GM12878 (cell line): Measurements from ENCODE around the gene GHRH. TPM values are rescaled to one million over a fixed set of nuclear protein-coding genes. Genes with fewer than 3 reads are reported as not detected.

ENCODE experiments used
- ATAC-seq: fragments of 200-7000 bp; cut with Tn5 transposase; 3 replicates; pipeline ENCODE4 v1.9.1; 2020; ENCODE audit warnings: mild to moderate bottlenecking, moderate library complexity
- BruUV-seq: library from RNA; stranded (reverse); fragments of 400-500 nt; replicated peaks from 2 replicates; lab custom pipeline; 2021; lab: Mats Ljungman, UMichigan
- CTCF ChIA-PET: fragments of 300-600 bp; sonication (Branson Sonifier 250); formaldehyde crosslinking; extraction: SDS; loops from one replicate; lab custom pipeline; 2021; ENCODE audit warnings: inconsistent platforms; lab: Yijun Ruan, JAX
- POLR2A ChIA-PET: fragments of 350-600 bp; formaldehyde crosslinking; extraction: SDS; loops from one replicate; lab custom pipeline; 2021; ENCODE audit warnings: inconsistent platforms; lab: Charles Lee
- RAD21 ChIA-PET: fragments of 300-600 bp; sonication (Branson Sonifier 250); formaldehyde crosslinking; loops from one replicate; lab custom pipeline; 2023; ENCODE audit warnings: antibody characterized with exemption; ENCODE audit not compliant: unreplicated experiment; lab: Charles Lee
- SMC1A ChIA-PET: fragments of 300-600 bp; sonication (Branson Sonifier 250); formaldehyde crosslinking; loops from one replicate; lab custom pipeline; 2023; ENCODE audit not compliant: unreplicated experiment, uncharacterized antibody; lab: Charles Lee
- DNase-seq: peaks from one replicate; pipeline ENCODE4 v3.0.0-alpha.2; 2011; ENCODE audit warnings: low read depth, low spot score
- FAIRE-seq: peaks from 3 replicates; lab custom pipeline; 2011; peaks lifted over from hg19 to GRCh38; lab: Jason Lieb, UNC
- H2AFZ ChIP-seq: 2 replicates; pipeline ENCODE4 v1.6.0; 2011; ENCODE audit warnings: low read depth, low read length, control low read depth; ENCODE audit not compliant: control insufficient read depth
- H3K27ac ChIP-seq: 2 replicates; pipeline ENCODE4 v1.5.1; 2011; ENCODE audit warnings: control low read depth; ENCODE audit not compliant: control insufficient read depth, insufficient read depth
- H3K27me3 ChIP-seq, 2 experiments: replicated peaks in 1 of 2; 2 replicates each; pipeline versions ENCODE4 v1.6.0 to v1.6.1; 2011; ENCODE audit warnings: low read length in 1 of 2; ENCODE audit not compliant: control insufficient read depth in 2 of 2, insufficient read depth in 2 of 2
- H3K36me3 ChIP-seq, 2 experiments: 2 replicates each; pipeline ENCODE4 v1.5.1; 2011; ENCODE audit warnings: low read length in 1 of 2; ENCODE audit not compliant: control insufficient read depth in 2 of 2, insufficient read depth in 2 of 2
- H3K4me1 ChIP-seq: 2 replicates; pipeline ENCODE4 v1.6.1; 2011; ENCODE audit warnings: mild to moderate bottlenecking, low read length, moderate library complexity, mixed read lengths; ENCODE audit not compliant: control insufficient read depth, insufficient read depth
- H3K4me2 ChIP-seq: 2 replicates; pipeline ENCODE4 v1.6.0; 2011; ENCODE audit warnings: control low read depth; ENCODE audit not compliant: control insufficient read depth, insufficient read depth
- H3K4me3 ChIP-seq: fragments of 200-600 bp; sonication (generic); 2 replicates; pipeline ENCODE4 v1.5.1; 2016
- H3K79me2 ChIP-seq: 2 replicates; pipeline ENCODE4 v1.6.0; 2011; ENCODE audit warnings: low read length; ENCODE audit not compliant: control insufficient read depth, insufficient read depth
- H3K9ac ChIP-seq: 2 replicates; pipeline ENCODE4 v1.8.0; 2011; ENCODE audit warnings: low read length, control low read depth, mixed read lengths; ENCODE audit not compliant: control insufficient read depth, insufficient read depth
- H3K9me3 ChIP-seq: replicated peaks from 3 replicates; pipeline ENCODE4 v1.5.1; 2011; ENCODE audit warnings: mild to moderate bottlenecking, low read length; ENCODE audit not compliant: control insufficient read depth, insufficient read depth
- H4K20me1 ChIP-seq: 2 replicates; pipeline ENCODE4 v1.6.0; 2011; ENCODE audit not compliant: control insufficient read depth, insufficient read depth
- FOS ChIP-seq: IDR thresholded peaks from 3 replicates; pipeline ENCODE4 v1.6.1; 2011; ENCODE audit warnings: borderline replicate concordance; ENCODE audit not compliant: insufficient read length; ENCODE audit errors: extremely low read depth
- HDAC2 ChIP-seq: fragments of 200-600 bp; sonication (generic); IDR thresholded peaks from 2 replicates; pipeline ENCODE4 v1.6.1; 2017
- IKZF2 ChIP-seq, 2 experiments: fragments of 450-650 bp; IDR thresholded peaks; 2 replicates each; pipeline ENCODE4 v1.6.1; 2017; ENCODE audit warnings: mild to moderate bottlenecking in 2 of 2, moderate library complexity in 2 of 2
- MXI1 ChIP-seq: fragments of 150-350 bp; IDR thresholded peaks from 2 replicates; pipeline ENCODE4 v1.6.1; 2011; ENCODE audit warnings: low read depth, mild to moderate bottlenecking, inconsistent platforms, low read length, improper control_type of control experiment
- POLR2AphosphoS5 ChIP-seq: IDR thresholded peaks from 2 replicates; pipeline ENCODE4 v1.6.1; 2011; ENCODE audit warnings: mild to moderate bottlenecking, low read length, inconsistent platforms
- RAD51 ChIP-seq: fragments of 450-650 bp; IDR thresholded peaks from 2 replicates; pipeline ENCODE4 v1.6.1; 2016; ENCODE audit warnings: moderate library complexity, mild to moderate bottlenecking, inconsistent platforms
- RB1 ChIP-seq: fragments of 450-650 bp; formaldehyde crosslinking; IDR thresholded peaks from 2 replicates; pipeline ENCODE4 v1.6.1; 2017; ENCODE audit warnings: mild to moderate bottlenecking, borderline replicate concordance
- SMARCA5 ChIP-seq: fragments of 450-650 bp; IDR thresholded peaks from 2 replicates; pipeline ENCODE4 v1.6.1; 2017; ENCODE audit warnings: mild to moderate bottlenecking
- SUPT20H ChIP-seq: IDR thresholded peaks from 2 replicates; pipeline ENCODE4 v1.6.1; 2011; ENCODE audit warnings: low read depth, mild to moderate bottlenecking, low read length, moderate library complexity, borderline replicate concordance; ENCODE audit not compliant: control insufficient read depth
- ZNF622 ChIP-seq: fragments of 450-650 bp; IDR thresholded peaks from 2 replicates; pipeline ENCODE4 v1.6.1; 2017; ENCODE audit warnings: mild to moderate bottlenecking, inconsistent platforms
- ZZZ3 ChIP-seq: IDR thresholded peaks from 2 replicates; pipeline ENCODE4 v1.6.1; 2011; ENCODE audit warnings: low read depth; ENCODE audit not compliant: control insufficient read depth, insufficient read length
- WGBS: methylation state at CpG from one replicate; pipeline ENCODE4 v1.1.6; 2016; ENCODE audit warnings: low lambda C conversion rate; ENCODE audit not compliant: insufficient replicate concordance, insufficient coverage; ENCODE audit errors: missing lambda C conversion rate; 5-methylcytosine and 5-hydroxymethylcytosine counted together
- in situ Hi-C: fragments of 300-500 bp; cut with MboI; formaldehyde crosslinking; loops from 9 replicates; pipeline ENCODE4 v1.14.3; 2018; ENCODE audit warnings: mixed read lengths
- intact Hi-C: fragments of 100-400 bp; cut with micrococcal nuclease; formaldehyde crosslinking; loops from one replicate; pipeline ENCODE4 v1.14.2; 2022; ENCODE audit not compliant: unreplicated experiment
- polyA plus RNA-seq, 11 experiments: library from polyadenylated mRNA; depleted of rRNA in 4 of 11; unstranded in 6 of 11; stranded (reverse) in 5 of 11; fragments of >200 nt; fragmentation: Nextera tagmentation in 4 of 11; fragmentation: Illumina TruSeq in 1 of 11; extraction: Ambion mirVana in 4 of 11; extraction: Trizol in 1 of 11; gene quantifications; 1 replicate in 1 of 11; 2 replicates in 10 of 11; pipeline versions ENCODE4 v1.2.1 to v1.2.3, GENCODE V29; 2011 to 2016; ENCODE audit warnings: inconsistent platforms in 2 of 11, missing spikeins in 2 of 11, low read depth in 1 of 11
- total RNA-seq, 4 experiments: library from RNA; depleted of rRNA in 3 of 4; stranded (reverse); fragments of >200 nt in 3 of 4; fragmentation: Illumina TruSeq in 1 of 4; extraction: Trizol in 1 of 4; gene quantifications; 2 replicates each; pipeline versions ENCODE4 v1.2.1 to v1.2.3, GENCODE V29; 2013 to 2021
- TF ChIP-seq, protein P1 (sequence below): IDR thresholded peaks from 2 replicates; pipeline ENCODE4 v1.6.1; 2011; ENCODE audit warnings: borderline replicate concordance, low read depth, mild to moderate bottlenecking, moderate library complexity, mixed read lengths, low read length; ENCODE audit not compliant: insufficient read depth; ENCODE audit errors: extremely low read length
- TF ChIP-seq, protein P2 (sequence below): fragments of 150-350 bp; IDR thresholded peaks from 2 replicates; pipeline ENCODE4 v1.6.1; 2014; ENCODE audit warnings: mild to moderate bottlenecking, low read depth, low read length
- TF ChIP-seq, protein P3 (sequence below): IDR thresholded peaks from 2 replicates; pipeline ENCODE4 v1.6.1; 2011; ENCODE audit warnings: mild to moderate bottlenecking, low read depth, low read length, moderate library complexity; ENCODE audit not compliant: insufficient replicate concordance
- TF ChIP-seq, protein P4 (sequence below): IDR thresholded peaks from 2 replicates; pipeline ENCODE4 v1.6.1; 2012; ENCODE audit warnings: low read depth, low read length, improper control_type of control experiment

GHRH gene
- total and polyA plus RNA-seq, 10 of the 15 experiments (the other 5 are each of a cell fraction or from before 2014, with no cell fraction given): not detected

DNA sequence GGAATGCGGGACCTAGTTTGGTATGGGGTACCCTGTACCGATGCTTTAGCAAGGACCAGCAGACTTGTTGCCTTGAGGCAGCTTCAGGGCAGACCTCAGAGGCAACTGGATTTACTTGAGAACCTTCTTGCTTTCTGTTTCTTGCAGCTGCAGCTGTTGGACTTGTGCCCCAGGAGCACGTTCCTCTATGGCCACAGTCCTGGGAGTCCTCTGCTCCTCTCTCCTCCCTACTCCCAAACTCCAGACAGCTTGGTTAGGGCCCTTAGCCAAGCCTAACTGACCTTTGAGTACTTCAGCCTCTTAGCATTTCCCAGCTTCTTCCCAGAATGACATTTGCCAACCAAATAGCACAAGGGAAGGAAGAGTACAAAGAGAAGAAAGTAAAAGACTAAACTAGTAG lies 34.7 kb downstream of the GHRH start (continued):
- no peak for TF ChIP-seq HDAC2

DNA sequence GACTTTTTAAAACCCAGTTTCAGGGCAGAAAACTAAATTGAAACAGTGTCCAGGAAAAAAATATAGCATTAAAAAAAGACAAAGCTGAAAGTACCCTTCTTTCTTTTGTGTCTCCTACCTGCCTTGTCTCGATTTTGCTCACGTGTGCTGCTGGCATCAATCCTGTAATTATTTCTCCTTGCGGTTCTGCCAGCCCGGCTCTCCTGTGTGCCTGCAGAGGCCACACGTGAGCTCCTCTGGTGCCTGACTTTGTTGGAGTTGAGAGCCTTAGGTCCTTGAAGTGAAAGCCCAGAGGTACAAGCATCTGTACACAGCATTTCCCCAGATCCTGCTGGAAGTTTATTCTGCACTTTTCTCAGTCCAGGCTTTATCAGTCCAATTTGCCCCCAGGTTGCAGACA lies 36.5 kb downstream of the GHRH start:
- BruUV-seq: no TSS peak
- DNase-seq (no peak), FAIRE-seq (no peak), ATAC-seq (no peak)
- no peak overlapping the region for H3K4me3 ChIP-seq
- RAD21 ChIA-PET: no interaction called here
- no peaks in the 10 kb centered on the region for H3K4me1 ChIP-seq
- TF ChIP-seq FOS: no peak
- TF ChIP-seq ZZZ3: no peak
- TF ChIP-seq, protein P1, sequence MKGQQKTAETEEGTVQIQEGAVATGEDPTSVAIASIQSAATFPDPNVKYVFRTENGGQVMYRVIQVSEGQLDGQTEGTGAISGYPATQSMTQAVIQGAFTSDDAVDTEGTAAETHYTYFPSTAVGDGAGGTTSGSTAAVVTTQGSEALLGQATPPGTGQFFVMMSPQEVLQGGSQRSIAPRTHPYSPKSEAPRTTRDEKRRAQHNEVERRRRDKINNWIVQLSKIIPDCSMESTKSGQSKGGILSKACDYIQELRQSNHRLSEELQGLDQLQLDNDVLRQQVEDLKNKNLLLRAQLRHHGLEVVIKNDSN: no peak
- no peak for TF ChIP-seq MXI1
- TF ChIP-seq, protein P2, sequence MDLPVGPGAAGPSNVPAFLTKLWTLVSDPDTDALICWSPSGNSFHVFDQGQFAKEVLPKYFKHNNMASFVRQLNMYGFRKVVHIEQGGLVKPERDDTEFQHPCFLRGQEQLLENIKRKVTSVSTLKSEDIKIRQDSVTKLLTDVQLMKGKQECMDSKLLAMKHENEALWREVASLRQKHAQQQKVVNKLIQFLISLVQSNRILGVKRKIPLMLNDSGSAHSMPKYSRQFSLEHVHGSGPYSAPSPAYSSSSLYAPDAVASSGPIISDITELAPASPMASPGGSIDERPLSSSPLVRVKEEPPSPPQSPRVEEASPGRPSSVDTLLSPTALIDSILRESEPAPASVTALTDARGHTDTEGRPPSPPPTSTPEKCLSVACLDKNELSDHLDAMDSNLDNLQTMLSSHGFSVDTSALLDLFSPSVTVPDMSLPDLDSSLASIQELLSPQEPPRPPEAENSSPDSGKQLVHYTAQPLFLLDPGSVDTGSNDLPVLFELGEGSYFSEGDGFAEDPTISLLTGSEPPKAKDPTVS: no peak
- TF ChIP-seq, protein P3, sequence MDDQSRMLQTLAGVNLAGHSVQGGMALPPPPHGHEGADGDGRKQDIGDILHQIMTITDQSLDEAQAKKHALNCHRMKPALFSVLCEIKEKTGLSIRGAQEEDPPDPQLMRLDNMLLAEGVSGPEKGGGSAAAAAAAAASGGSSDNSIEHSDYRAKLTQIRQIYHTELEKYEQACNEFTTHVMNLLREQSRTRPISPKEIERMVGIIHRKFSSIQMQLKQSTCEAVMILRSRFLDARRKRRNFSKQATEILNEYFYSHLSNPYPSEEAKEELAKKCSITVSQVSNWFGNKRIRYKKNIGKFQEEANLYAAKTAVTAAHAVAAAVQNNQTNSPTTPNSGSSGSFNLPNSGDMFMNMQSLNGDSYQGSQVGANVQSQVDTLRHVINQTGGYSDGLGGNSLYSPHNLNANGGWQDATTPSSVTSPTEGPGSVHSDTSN: no peak
- no peak for TF ChIP-seq ZNF622
- no peak for TF ChIP-seq RB1
- TF ChIP-seq IKZF2 (IDR thresholded peaks at IDR 0.05): no peak
- no peak for TF ChIP-seq POLR2AphosphoS5
- TF ChIP-seq, protein P4, sequence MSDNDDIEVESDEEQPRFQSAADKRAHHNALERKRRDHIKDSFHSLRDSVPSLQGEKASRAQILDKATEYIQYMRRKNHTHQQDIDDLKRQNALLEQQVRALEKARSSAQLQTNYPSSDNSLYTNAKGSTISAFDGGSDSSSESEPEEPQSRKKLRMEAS: no peak
- no peak for TF ChIP-seq SUPT20H
- no peak for TF ChIP-seq RAD51
- TF ChIP-seq SMARCA5: no peak
- peaks cover 37 to 48% of the 10 kb centered on the region in 2 experiments for H3K36me3 ChIP-seq
- SMC1A ChIA-PET: interaction anchor here (1.4 kb wide), 1 partner anchor 34 kb away, joined by 4 read pairs; no protein-coding TSS in a partner anchor
- intact Hi-C loops (no loop called here), in situ Hi-C loops (no loop called here)
- H3K27me3 ChIP-seq: no peaks in the 10 kb centered on the region
- H4K20me1 ChIP-seq: peaks cover 2% of the 10 kb centered on the region; the same call in 1 of the 2 replicates
- CTCF ChIA-PET: interaction anchor here (0.7 to 1.2 kb wide), 4 partner anchors 13 to 308 kb away, joined by 3 to 5 read pairs (median 4); partner anchors contain the start of gene RPN2
- POLR2A ChIA-PET: no interaction called here
- WGBS: 98% methylated on average over 5 of the region's 5 CpGs
- no peak overlapping the region for H3K9ac ChIP-seq
- no peak overlapping the region for H2AFZ ChIP-seq
- H3K79me2 ChIP-seq: no peaks in the 10 kb centered on the region
- no peak overlapping the region for H3K27ac ChIP-seq
- no peaks in the 10 kb centered on the region for H3K9me3 ChIP-seq
- no peak overlapping the region for H3K4me2 ChIP-seq
